HEK293 (cell line): ENCODE measurements around the gene NBPF6.

ENCODE experiments used
- CTCF ChIA-PET: fragments of 350-600 bp; formaldehyde crosslinking; extraction: SDS; loops from one replicate; lab custom pipeline; 2021; ENCODE audit warnings: antibody characterized with exemption; lab: Yijun Ruan, JAX
- POLR2A ChIA-PET: fragments of 300-600 bp; formaldehyde crosslinking; extraction: SDS; loops from one replicate; lab custom pipeline; 2020; ENCODE audit warnings: antibody characterized with exemption, inconsistent platforms; lab: Yijun Ruan, JAX
- H3K27ac ChIP-seq: fragments of 200-500 bp; sonication (Bioruptor generic); 2 replicates; pipeline ENCODE4 v1.5.1; 2014; ENCODE audit warnings: low read depth, low read length, control low read depth, inconsistent platforms; ENCODE audit errors: extremely low read depth
- H3K36me3 ChIP-seq, 2 experiments: fragments of 200-500 bp in 1 of 2; sonication (Bioruptor generic) in 1 of 2; 1 replicate in 1 of 2; 2 replicates in 1 of 2; pipeline ENCODE4 v1.5.1; 2014 to 2017; ENCODE audit warnings: inconsistent platforms in 2 of 2, low read length in 2 of 2; ENCODE audit not compliant: control insufficient read depth in 2 of 2, insufficient read depth in 1 of 2
- H3K4me1 ChIP-seq: fragments of 200-500 bp; sonication (Bioruptor generic); 2 replicates; pipeline ENCODE4 v1.5.1; 2014; ENCODE audit warnings: mild to moderate bottlenecking, low read length, inconsistent platforms; ENCODE audit not compliant: control insufficient read depth, insufficient read depth
- H3K4me3 ChIP-seq: 2 replicates; pipeline ENCODE4 v1.5.1; 2011; ENCODE audit warnings: low read depth, mild to moderate bottlenecking, control low read depth, low read length, moderate library complexity
- H3K9me3 ChIP-seq: fragments of 200-500 bp; sonication (Bioruptor generic); 2 replicates; pipeline ENCODE4 v1.5.1; 2014; ENCODE audit warnings: low read depth, low read length, inconsistent platforms; ENCODE audit not compliant: control insufficient read depth, insufficient read depth
- AEBP2 ChIP-seq: fragments of 450-650 bp; formaldehyde crosslinking; IDR thresholded peaks from 2 replicates; pipeline ENCODE4 v1.5.1; 2016; ENCODE audit warnings: missing biosample characterization, missing genetic modification characterization, borderline replicate concordance
- GFI1B ChIP-seq: fragments of 450-650 bp; formaldehyde crosslinking; IDR thresholded peaks from 2 replicates; pipeline ENCODE4 v1.5.1; 2016; ENCODE audit warnings: missing biosample characterization, missing genetic modification characterization
- HOXA7 ChIP-seq: sonication (generic); formaldehyde crosslinking; IDR thresholded peaks from 2 replicates; pipeline ENCODE4 v1.8.1; 2022; ENCODE audit warnings: missing genetic modification reagents, borderline replicate concordance
- KLF16 ChIP-seq: fragments of 450-650 bp; formaldehyde crosslinking; IDR thresholded peaks from 2 replicates; pipeline ENCODE4 v1.5.1; 2017; ENCODE audit warnings: missing biosample characterization, missing genetic modification characterization
- KLF17 ChIP-seq: fragments of 450-650 bp; formaldehyde crosslinking; IDR thresholded peaks from 2 replicates; pipeline ENCODE4 v1.5.1; 2016; ENCODE audit warnings: missing biosample characterization, missing genetic modification characterization
- PATZ1 ChIP-seq: fragments of 450-650 bp; formaldehyde crosslinking; IDR thresholded peaks from 2 replicates; pipeline ENCODE4 v1.5.1; 2016; ENCODE audit warnings: missing biosample characterization, missing genetic modification characterization
- YY1 ChIP-seq: fragments of 450-650 bp; formaldehyde crosslinking; IDR thresholded peaks from 2 replicates; pipeline ENCODE4 v1.5.1; 2018; ENCODE audit warnings: missing biosample characterization, missing genetic modification characterization
- ZBTB1 ChIP-seq: fragments of 450-650 bp; formaldehyde crosslinking; IDR thresholded peaks from 2 replicates; pipeline ENCODE4 v1.5.1; 2016; ENCODE audit warnings: missing biosample characterization, missing genetic modification characterization
- ZBTB11 ChIP-seq: fragments of 450-650 bp; formaldehyde crosslinking; conservative IDR thresholded peaks from 2 replicates; pipeline ENCODE4 v1.5.1; 2016; ENCODE audit warnings: low read depth, missing biosample characterization, missing genetic modification characterization
- ZBTB26 ChIP-seq: fragments of 450-650 bp; formaldehyde crosslinking; optimal IDR thresholded peaks from 2 replicates; pipeline ENCODE3; 2016; ENCODE audit warnings: missing biosample characterization, mild to moderate bottlenecking, missing genetic modification characterization
- ZNF174 ChIP-seq: fragments of 450-650 bp; formaldehyde crosslinking; IDR thresholded peaks from 2 replicates; pipeline ENCODE4 v1.5.0; 2017; ENCODE audit warnings: missing biosample characterization, mild to moderate bottlenecking, missing genetic modification characterization
- ZNF266 ChIP-seq: fragments of 450-650 bp; formaldehyde crosslinking; IDR thresholded peaks from 2 replicates; pipeline ENCODE4 v1.5.1; 2016; ENCODE audit warnings: missing biosample characterization, missing genetic modification characterization, low read depth
- ZNF280D ChIP-seq: fragments of 450-650 bp; formaldehyde crosslinking; IDR thresholded peaks from 2 replicates; pipeline ENCODE4 v1.5.1; 2016; ENCODE audit warnings: missing biosample characterization, missing genetic modification characterization
- ZNF366 ChIP-seq: fragments of 450-650 bp; formaldehyde crosslinking; conservative IDR thresholded peaks from 2 replicates; pipeline ENCODE4 v1.5.1; 2016; ENCODE audit warnings: missing biosample characterization, missing genetic modification characterization
- ZNF473 ChIP-seq: fragments of 450-650 bp; formaldehyde crosslinking; IDR thresholded peaks from 2 replicates; pipeline ENCODE4 v1.5.1; 2017; ENCODE audit warnings: missing biosample characterization, missing genetic modification characterization
- ZNF48 ChIP-seq: fragments of 450-650 bp; formaldehyde crosslinking; IDR thresholded peaks from 2 replicates; pipeline ENCODE4 v1.5.1; 2016; ENCODE audit warnings: missing biosample characterization, missing genetic modification characterization
- ZNF610 ChIP-seq: fragments of 450-650 bp; formaldehyde crosslinking; IDR thresholded peaks from 2 replicates; pipeline ENCODE4 v1.5.1; 2016; ENCODE audit warnings: missing biosample characterization, missing genetic modification characterization, borderline replicate concordance
- ZNF76 ChIP-seq: fragments of 450-650 bp; formaldehyde crosslinking; IDR thresholded peaks from 2 replicates; pipeline ENCODE4; 2016; ENCODE audit warnings: low read depth, missing biosample characterization, missing genetic modification characterization, borderline replicate concordance
- ZNF768 ChIP-seq: fragments of 450-650 bp; formaldehyde crosslinking; IDR thresholded peaks from 2 replicates; pipeline ENCODE4 v1.5.1; 2018; ENCODE audit warnings: missing biosample characterization, mild to moderate bottlenecking, missing genetic modification characterization
- ZNF776 ChIP-seq: fragments of 450-650 bp; formaldehyde crosslinking; IDR thresholded peaks from 2 replicates; pipeline ENCODE4 v1.5.0; 2017; ENCODE audit warnings: missing biosample characterization, missing genetic modification characterization, borderline replicate concordance
- ZNF785 ChIP-seq: fragments of 450-650 bp; formaldehyde crosslinking; IDR thresholded peaks from 2 replicates; pipeline ENCODE4 v1.5.1; 2016; ENCODE audit warnings: missing biosample characterization, missing genetic modification characterization
- ZSCAN5A ChIP-seq: fragments of 450-650 bp; formaldehyde crosslinking; IDR thresholded peaks from 2 replicates; pipeline ENCODE4 v1.5.1; 2016; ENCODE audit warnings: missing biosample characterization, missing genetic modification characterization

NBPF6 gene

GRCh38 chr1:108502138-108502537, 52.0 kb downstream of the NBPF6 start:
- Histone ChIP-seq H3K4me1 (no peaks in the 10 kb centered on the region), H3K27ac (no peak overlapping the region), H3K36me3 (no peaks in the 10 kb centered on the region), H3K4me3 (no peak overlapping the region), H3K9me3 (no peaks in the 10 kb centered on the region)
- TF ChIP-seq HOXA7: no peak
- no peak for TF ChIP-seq ZBTB1 (tag by site-specific recombination)
- no peak for TF ChIP-seq ZNF280D (tag by site-specific recombination)
- TF ChIP-seq ZNF366 (tag by site-specific recombination): no peak
- TF ChIP-seq ZNF48 (tag by site-specific recombination): no peak
- TF ChIP-seq GFI1B (tag by site-specific recombination): no peak
- no peak for TF ChIP-seq ZNF785 (tag by site-specific recombination)
- TF ChIP-seq ZNF174 (tag by site-specific recombination): no peak
- no peak for TF ChIP-seq ZNF610 (tag by site-specific recombination)
- TF ChIP-seq YY1 (tag by site-specific recombination): no peak
- TF ChIP-seq ZNF76 (tag by site-specific recombination): no peak
- no peak for TF ChIP-seq PATZ1 (tag by site-specific recombination)
- TF ChIP-seq ZBTB26 (tag by site-specific recombination): no peak
- TF ChIP-seq ZNF266 (tag by site-specific recombination): no peak
- no peak for TF ChIP-seq AEBP2
- TF ChIP-seq ZNF768: no peak
- CTCF ChIA-PET: interaction anchor here (0.6 kb wide), 1 partner anchor 1603 kb away, joined by 3 read pairs; no protein-coding TSS in a partner anchor
- POLR2A ChIA-PET: no interaction called here

- ChIA-PET CTCF (interaction anchor here (0.6 to 0.8 kb wide), 2 partner anchors 377 to 1603 kb away, joined by 3 read pairs; no protein-coding TSS in a partner anchor), POLR2A (no interaction called here)
- H3K27ac ChIP-seq: no peak overlapping the region
- no peaks in the 10 kb centered on the region for H3K9me3 ChIP-seq
- H3K36me3 ChIP-seq: no peaks in the 10 kb centered on the region
- no peak overlapping the region for H3K4me3 ChIP-seq
- H3K4me1 ChIP-seq: no peaks in the 10 kb centered on the region
- no peak for TF ChIP-seq KLF17 (tag by site-specific recombination)
- no peak for TF ChIP-seq ZBTB11
- no peak for TF ChIP-seq KLF16
- TF ChIP-seq ZSCAN5A (tag by site-specific recombination): no peak
- TF ChIP-seq ZNF473 (tag by site-specific recombination): no peak
- TF ChIP-seq ZNF776 (tag by site-specific recombination): no peak
These were observed 52.5 kb downstream of the NBPF6 start for GRCh38 chr1:108502624-108503023.
